K562 (cell line): ENCODE data around the gene TNFSF9. TPM values are rescaled to one million over a fixed set of nuclear protein-coding genes. Genes with fewer than 3 reads are reported as not detected.

Experiments
- ATAC-seq: fragments of 200-7000 bp; cut with Tn5 transposase; 3 replicates; pipeline ENCODE4 v1.9.1; 2020; ENCODE audit warnings: moderate library complexity
- BruUV-seq: library from RNA; stranded (reverse); fragments of 400-500 nt; replicated peaks from 2 replicates; lab custom pipeline; 2021; lab: Mats Ljungman, UMichigan
- CTCF ChIA-PET: fragments of 300-600 bp; formaldehyde crosslinking; extraction: SDS; loops from one replicate; lab custom pipeline; 2021; ENCODE audit warnings: low intra/inter-chr PET ratio; lab: Yijun Ruan, JAX
- POLR2A ChIA-PET: fragments of 300-600, 350-650 bp; sonication (Branson Sonifier 250); formaldehyde crosslinking; extraction: SDS; loops from one replicate; lab custom pipeline; 2021; ENCODE audit warnings: antibody characterized with exemption, inconsistent platforms; lab: Yijun Ruan, JAX
- DNase-seq, 4 experiments: peaks; one replicate each; pipeline versions ENCODE4 v3.0.0 to v3.0.0-alpha.2; 2011 to 2018; ENCODE audit warnings: low spot score in 3 of 4, mixed read lengths in 3 of 4; ENCODE audit errors: extremely low read depth in 1 of 4
- FAIRE-seq: peaks from 2 replicates; lab custom pipeline; 2011; peaks lifted over from hg19 to GRCh38; lab: Jason Lieb, UNC
- H2AFZ ChIP-seq: 2 replicates; pipeline ENCODE4 v1.6.0; 2011; ENCODE audit warnings: low read depth, low read length, control low read depth, inconsistent platforms
- H3K27ac ChIP-seq: fragments of 200-600 bp; 3 replicates; pipeline ENCODE4 v1.8.0; 2011; ENCODE audit warnings: low read depth, mild to moderate bottlenecking, control low read depth, inconsistent platforms, low read length, moderate library complexity, mixed read lengths; ENCODE audit errors: extremely low read depth
- H3K27me3 ChIP-seq, 2 experiments: fragments of 300-600 bp in 1 of 2; 2 replicates in 1 of 2; 3 replicates in 1 of 2; pipeline versions ENCODE4 v1.6.0 to v1.8.0; 2011; ENCODE audit warnings: inconsistent platforms in 2 of 2, low read length in 2 of 2, mild to moderate bottlenecking in 1 of 2, mixed read lengths in 1 of 2, moderate library complexity in 1 of 2; ENCODE audit not compliant: control insufficient read depth in 2 of 2, insufficient read depth in 2 of 2
- H3K36me3 ChIP-seq: fragments of 300-600 bp; 3 replicates; pipeline ENCODE4 v1.8.0; 2011; ENCODE audit warnings: mild to moderate bottlenecking, low read length, inconsistent platforms; ENCODE audit not compliant: control insufficient read depth, insufficient read depth
- H3K4me1 ChIP-seq, 2 experiments: fragments of 200-600 bp in 1 of 2; replicated peaks in 1 of 2; 2 replicates in 1 of 2; 3 replicates in 1 of 2; pipeline versions ENCODE4 v1.5.1 to v1.8.0; 2011; ENCODE audit warnings: inconsistent platforms in 2 of 2, low read length in 2 of 2, mild to moderate bottlenecking in 1 of 2, mixed read lengths in 1 of 2, moderate library complexity in 1 of 2; ENCODE audit not compliant: control insufficient read depth in 2 of 2, insufficient read depth in 2 of 2
- H3K4me2 ChIP-seq: 2 replicates; pipeline ENCODE4 v1.6.1; 2011; ENCODE audit warnings: low read length, control low read depth, inconsistent platforms, mixed read lengths; ENCODE audit not compliant: insufficient read depth
- H3K4me3 ChIP-seq: fragments of 200-600 bp; sonication (generic), shearing (Covaris generic); 2 replicates; pipeline ENCODE4 v1.5.1; 2016; ENCODE audit warnings: control low read depth, inconsistent platforms
- H3K79me2 ChIP-seq: fragments of 200-600 bp; 3 replicates; pipeline ENCODE4 v1.8.0; 2011; ENCODE audit warnings: low read length, inconsistent platforms; ENCODE audit not compliant: control insufficient read depth, insufficient read depth
- H3K9ac ChIP-seq, 2 experiments: 2 replicates each; pipeline versions ENCODE4 v1.6.0 to v1.6.1; 2011; ENCODE audit warnings: low read depth in 2 of 2, low read length in 2 of 2, control low read depth in 1 of 2, inconsistent platforms in 1 of 2, mild to moderate bottlenecking in 1 of 2, mixed read lengths in 1 of 2; ENCODE audit not compliant: insufficient read depth in 1 of 2
- H3K9me1 ChIP-seq: one replicate; pipeline ENCODE4 v1.6.0; 2011; ENCODE audit warnings: inconsistent platforms, mild to moderate bottlenecking, low read length, moderate library complexity; ENCODE audit not compliant: control insufficient read depth, insufficient read depth
- H3K9me3 ChIP-seq: replicated peaks from 2 replicates; pipeline ENCODE4 v1.5.1; 2011; ENCODE audit warnings: low read depth, low read length, inconsistent platforms; ENCODE audit not compliant: control insufficient read depth, insufficient read depth
- H4K20me1 ChIP-seq: replicated peaks from 2 replicates; pipeline ENCODE4 v1.6.1; 2011; ENCODE audit warnings: low read length, inconsistent platforms, mixed read lengths; ENCODE audit not compliant: control insufficient read depth, insufficient read depth
- ARHGAP35 ChIP-seq: fragments of 450-650 bp; IDR thresholded peaks from 2 replicates; pipeline ENCODE4 v1.6.1; 2018; ENCODE audit not compliant: partially characterized antibody
- L3MBTL2 ChIP-seq: fragments of 450-650 bp; IDR thresholded peaks from 2 replicates; pipeline ENCODE4 v1.6.1; 2016; ENCODE audit warnings: mild to moderate bottlenecking, moderate library complexity
- MYC ChIP-seq, 2 experiments: fragments of 250-450 bp in 1 of 2; sonication (Bioruptor Pico) in 1 of 2; IDR thresholded peaks; 2 replicates each; pipeline versions ENCODE4 v1.5.1 to v1.6.1; 2012 to 2021; ENCODE audit warnings: low read depth in 2 of 2, borderline replicate concordance in 1 of 2, improper control_type of control experiment in 1 of 2, low read length in 1 of 2, mild to moderate bottlenecking in 1 of 2, moderate library complexity in 1 of 2
- SIX5 ChIP-seq, 2 experiments: IDR thresholded peaks; 2 replicates each; pipeline ENCODE4 v1.6.1; 2011; ENCODE audit warnings: low read length in 2 of 2, borderline replicate concordance in 1 of 2, low read depth in 1 of 2, mild to moderate bottlenecking in 1 of 2, moderate library complexity in 1 of 2; ENCODE audit not compliant: insufficient read depth in 1 of 2
- WGBS: fragments of 100-300 bp; shearing (Covaris generic); methylation state at CpG from one replicate; pipeline ENCODE4 v1.1.6; 2016; ENCODE audit warnings: low coverage, mixed read lengths; ENCODE audit not compliant: insufficient coverage; ENCODE audit errors: missing lambda C conversion rate; 5-methylcytosine and 5-hydroxymethylcytosine counted together
- in situ Hi-C: fragments of 300-500 bp; cut with MboI; formaldehyde crosslinking; loops from 4 replicates; pipeline ENCODE4 v1.15.0; 2018; ENCODE audit warnings: inconsistent platforms, mixed read lengths
- intact Hi-C: fragments of 100-400 bp; cut with micrococcal nuclease; formaldehyde crosslinking; loops from 2 replicates; pipeline ENCODE4 v1.14.2; 2022
- polyA plus RNA-seq, 8 experiments: library from polyadenylated mRNA; depleted of rRNA in 4 of 8; stranded (reverse) in 5 of 8; unstranded in 3 of 8; fragments of >200 nt; fragmentation: Nextera tagmentation in 2 of 8; fragmentation: Illumina TruSeq in 1 of 8; extraction: Ambion mirVana in 2 of 8; extraction: Trizol in 1 of 8; gene quantifications; 2 replicates each; pipeline versions ENCODE4 v1.2.1 to v1.2.3, GENCODE V29; 2011 to 2014; ENCODE audit warnings: inconsistent platforms in 1 of 8, missing spikeins in 1 of 8
- total RNA-seq, 7 experiments: library from RNA; depleted of rRNA in 6 of 7; stranded (reverse); fragments of >200 nt in 6 of 7; fragmentation: Illumina TruSeq in 2 of 7; extraction: Trizol in 2 of 7; gene quantifications; 2 replicates each; pipeline versions ENCODE4 v1.2.1 to v1.2.3, GENCODE V29; 2011 to 2021; ENCODE audit warnings: low replicate concordance in 1 of 7
- TF ChIP-seq, protein P1 (sequence below), 2 experiments: IDR thresholded peaks; 2 replicates each; pipeline ENCODE4 v1.6.1; 2011; ENCODE audit warnings: borderline replicate concordance in 1 of 2, control low read depth in 1 of 2, low read depth in 1 of 2, low read length in 1 of 2, mild to moderate bottlenecking in 1 of 2, mixed read lengths in 1 of 2, moderate library complexity in 1 of 2; ENCODE audit not compliant: insufficient read depth in 1 of 2, insufficient read length in 1 of 2, poor library complexity in 1 of 2, severe bottlenecking in 1 of 2; ENCODE audit errors: extremely low read depth in 1 of 2
- TF ChIP-seq, protein P2 (sequence below): fragments of 450-650 bp; formaldehyde crosslinking; IDR thresholded peaks from 2 replicates; pipeline ENCODE4 v1.4.0; 2020; ENCODE audit warnings: mild to moderate bottlenecking, moderate library complexity
- TF ChIP-seq, protein P3 (sequence below): fragments of 250-450 bp; sonication (Bioruptor Pico); IDR thresholded peaks from 2 replicates; pipeline ENCODE4 v1.5.0; 2021; ENCODE audit warnings: mild to moderate bottlenecking, borderline replicate concordance
- TF ChIP-seq, protein P4 (sequence below): fragments of 450-650 bp; IDR thresholded peaks from 2 replicates; pipeline ENCODE4 v1.6.1; 2017; ENCODE audit warnings: antibody characterized with exemption, mild to moderate bottlenecking

TNFSF9 gene
- total and polyA plus RNA-seq, 9 of the 15 experiments (the other 6 are each of a cell fraction or from before 2014, with no cell fraction given) = 1.4 to 17.9 (median 6.5) TPM

DNA sequence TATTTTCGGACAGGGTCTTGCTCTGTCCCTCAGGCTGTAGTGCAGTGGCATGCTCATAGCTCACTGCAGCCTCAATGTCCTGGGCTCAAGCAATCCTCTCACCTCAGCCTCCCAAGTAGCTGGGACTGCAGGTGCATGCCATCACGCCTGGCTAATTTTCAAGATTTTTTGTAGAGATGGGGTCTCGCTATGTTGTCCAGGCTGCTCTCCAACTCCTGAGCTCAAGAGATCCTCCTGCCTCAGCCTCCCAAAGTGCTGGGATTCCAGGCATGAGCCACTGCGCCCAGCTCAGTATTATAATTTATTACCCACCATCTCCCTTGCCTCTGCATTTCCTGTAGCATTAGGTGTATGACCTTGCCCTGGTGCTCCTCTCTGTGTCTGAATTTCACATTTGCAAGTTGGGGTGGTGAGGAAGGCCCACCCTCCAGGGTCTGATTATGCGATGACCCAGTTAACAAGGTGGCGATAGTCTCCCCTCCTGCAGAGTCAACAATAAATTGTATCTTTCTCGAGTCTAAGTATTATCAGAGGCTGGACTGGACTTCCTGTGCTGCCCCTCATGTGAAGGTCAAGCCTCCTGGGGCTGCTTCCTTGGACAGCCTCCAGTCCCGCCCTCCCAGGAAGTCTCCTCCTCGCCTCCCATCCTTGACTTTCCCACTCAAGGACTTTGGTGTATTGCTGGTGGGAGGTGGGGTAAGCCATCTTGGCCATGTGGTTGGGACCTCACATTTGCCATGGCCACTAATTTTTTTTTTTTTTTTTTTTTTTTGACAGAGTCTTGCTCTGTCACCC lies 27.2 kb upstream of the TNFSF9 start:
- peaks cover 7 to 41% of the 10 kb centered on the region in 2 experiments; a peak in 4 of 5 replicates for H3K4me1 ChIP-seq
- ChIA-PET POLR2A (interaction anchor here (0.6 to 0.7 kb wide), 2 partner anchors 18 to 92 kb away, joined by 3 read pairs; no protein-coding TSS in a partner anchor), CTCF (no interaction called here)
- H3K9me3 ChIP-seq = no peaks in the 10 kb centered on the region
- no peaks in the 10 kb centered on the region for H3K79me2 ChIP-seq
- H3K4me2 ChIP-seq = no peak overlapping the region
- no peaks in the 10 kb centered on the region for H3K36me3 ChIP-seq
- H3K27me3 ChIP-seq = no peaks in the 10 kb centered on the region
- H3K27ac ChIP-seq = peak overlapping the region; percentile 53; the same call in 1 of the 3 replicates
- WGBS = 63% methylated on average over 9 of the region's 9 CpGs
- in situ Hi-C loops = no loop called here
- intact Hi-C loops = no loop called here
- H3K9ac ChIP-seq = peak overlapping the region in 1 of 2 experiments; percentile 43; a peak in 1 of 4 replicates
- FAIRE-seq (peak; percentile 64), ATAC-seq (no peak), DNase-seq (peak in 3 of 4 experiments; percentile 28 to 51 (median 46))
- no peaks in the 10 kb centered on the region for H4K20me1 ChIP-seq
- H3K4me3 ChIP-seq = no peak overlapping the region
- H3K9me1 ChIP-seq = peaks cover 1% of the 10 kb centered on the region
- no TSS peak for BruUV-seq
- H2AFZ ChIP-seq = peak overlapping the region; percentile 75
- TF ChIP-seq, protein P1, sequence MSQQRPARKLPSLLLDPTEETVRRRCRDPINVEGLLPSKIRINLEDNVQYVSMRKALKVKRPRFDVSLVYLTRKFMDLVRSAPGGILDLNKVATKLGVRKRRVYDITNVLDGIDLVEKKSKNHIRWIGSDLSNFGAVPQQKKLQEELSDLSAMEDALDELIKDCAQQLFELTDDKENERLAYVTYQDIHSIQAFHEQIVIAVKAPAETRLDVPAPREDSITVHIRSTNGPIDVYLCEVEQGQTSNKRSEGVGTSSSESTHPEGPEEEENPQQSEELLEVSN (IDR thresholded peaks at IDR 0.05; ENCODE audit: borderline replicate concordance in 1 of 2, extremely low read depth in 1 of 2, insufficient read depth in 1 of 2, insufficient read length in 1 of 2, low read depth in 1 of 2, low read length in 1 of 2, poor library complexity in 1 of 2, severe bottlenecking in 1 of 2) = peak in 1 of 2 experiments; percentile 58
- TF ChIP-seq MYC (IDR thresholded peaks at IDR 0.05; ENCODE audit: low read depth, low read length) (peak; percentile 31; the same call in 1 of the 2 replicates), MYC (CRISPR knock-in tag; IDR thresholded peaks at IDR 0.05; ENCODE audit: borderline replicate concordance, low read depth) (no peak), SIX5 (IDR thresholded peaks at IDR 0.05; ENCODE audit: borderline replicate concordance in 1 of 2, insufficient read depth in 1 of 2, low read depth in 1 of 2, low read length in 2 of 2) (no peak), ARHGAP35 (no peak), L3MBTL2 (peak; percentile 21; the same call in 1 of the 2 replicates)
- TF ChIP-seq, protein P2, sequence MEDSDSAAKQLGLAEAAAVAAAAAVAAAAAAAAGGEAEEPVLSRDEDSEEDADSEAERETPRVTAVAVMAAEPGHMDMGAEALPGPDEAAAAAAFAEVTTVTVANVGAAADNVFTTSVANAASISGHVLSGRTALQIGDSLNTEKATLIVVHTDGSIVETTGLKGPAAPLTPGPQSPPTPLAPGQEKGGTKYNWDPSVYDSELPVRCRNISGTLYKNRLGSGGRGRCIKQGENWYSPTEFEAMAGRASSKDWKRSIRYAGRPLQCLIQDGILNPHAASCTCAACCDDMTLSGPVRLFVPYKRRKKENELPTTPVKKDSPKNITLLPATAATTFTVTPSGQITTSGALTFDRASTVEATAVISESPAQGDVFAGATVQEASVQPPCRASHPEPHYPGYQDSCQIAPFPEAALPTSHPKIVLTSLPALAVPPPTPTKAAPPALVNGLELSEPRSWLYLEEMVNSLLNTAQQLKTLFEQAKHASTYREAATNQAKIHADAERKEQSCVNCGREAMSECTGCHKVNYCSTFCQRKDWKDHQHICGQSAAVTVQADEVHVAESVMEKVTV (CRISPR knock-in tag) = no peak
- TF ChIP-seq, protein P3, sequence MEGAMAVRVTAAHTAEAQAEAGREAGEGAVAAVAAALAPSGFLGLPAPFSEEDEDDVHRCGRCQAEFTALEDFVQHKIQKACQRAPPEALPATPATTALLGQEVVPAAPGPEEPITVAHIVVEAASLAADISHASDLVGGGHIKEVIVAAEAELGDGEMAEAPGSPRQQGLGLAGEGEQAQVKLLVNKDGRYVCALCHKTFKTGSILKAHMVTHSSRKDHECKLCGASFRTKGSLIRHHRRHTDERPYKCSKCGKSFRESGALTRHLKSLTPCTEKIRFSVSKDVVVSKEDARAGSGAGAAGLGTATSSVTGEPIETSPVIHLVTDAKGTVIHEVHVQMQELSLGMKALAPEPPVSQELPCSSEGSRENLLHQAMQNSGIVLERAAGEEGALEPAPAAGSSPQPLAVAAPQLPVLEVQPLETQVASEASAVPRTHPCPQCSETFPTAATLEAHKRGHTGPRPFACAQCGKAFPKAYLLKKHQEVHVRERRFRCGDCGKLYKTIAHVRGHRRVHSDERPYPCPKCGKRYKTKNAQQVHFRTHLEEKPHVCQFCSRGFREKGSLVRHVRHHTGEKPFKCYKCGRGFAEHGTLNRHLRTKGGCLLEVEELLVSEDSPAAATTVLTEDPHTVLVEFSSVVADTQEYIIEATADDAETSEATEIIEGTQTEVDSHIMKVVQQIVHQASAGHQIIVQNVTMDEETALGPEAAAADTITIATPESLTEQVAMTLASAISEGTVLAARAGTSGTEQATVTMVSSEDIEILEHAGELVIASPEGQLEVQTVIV (CRISPR knock-in tag) = no peak
- TF ChIP-seq, protein P4, sequence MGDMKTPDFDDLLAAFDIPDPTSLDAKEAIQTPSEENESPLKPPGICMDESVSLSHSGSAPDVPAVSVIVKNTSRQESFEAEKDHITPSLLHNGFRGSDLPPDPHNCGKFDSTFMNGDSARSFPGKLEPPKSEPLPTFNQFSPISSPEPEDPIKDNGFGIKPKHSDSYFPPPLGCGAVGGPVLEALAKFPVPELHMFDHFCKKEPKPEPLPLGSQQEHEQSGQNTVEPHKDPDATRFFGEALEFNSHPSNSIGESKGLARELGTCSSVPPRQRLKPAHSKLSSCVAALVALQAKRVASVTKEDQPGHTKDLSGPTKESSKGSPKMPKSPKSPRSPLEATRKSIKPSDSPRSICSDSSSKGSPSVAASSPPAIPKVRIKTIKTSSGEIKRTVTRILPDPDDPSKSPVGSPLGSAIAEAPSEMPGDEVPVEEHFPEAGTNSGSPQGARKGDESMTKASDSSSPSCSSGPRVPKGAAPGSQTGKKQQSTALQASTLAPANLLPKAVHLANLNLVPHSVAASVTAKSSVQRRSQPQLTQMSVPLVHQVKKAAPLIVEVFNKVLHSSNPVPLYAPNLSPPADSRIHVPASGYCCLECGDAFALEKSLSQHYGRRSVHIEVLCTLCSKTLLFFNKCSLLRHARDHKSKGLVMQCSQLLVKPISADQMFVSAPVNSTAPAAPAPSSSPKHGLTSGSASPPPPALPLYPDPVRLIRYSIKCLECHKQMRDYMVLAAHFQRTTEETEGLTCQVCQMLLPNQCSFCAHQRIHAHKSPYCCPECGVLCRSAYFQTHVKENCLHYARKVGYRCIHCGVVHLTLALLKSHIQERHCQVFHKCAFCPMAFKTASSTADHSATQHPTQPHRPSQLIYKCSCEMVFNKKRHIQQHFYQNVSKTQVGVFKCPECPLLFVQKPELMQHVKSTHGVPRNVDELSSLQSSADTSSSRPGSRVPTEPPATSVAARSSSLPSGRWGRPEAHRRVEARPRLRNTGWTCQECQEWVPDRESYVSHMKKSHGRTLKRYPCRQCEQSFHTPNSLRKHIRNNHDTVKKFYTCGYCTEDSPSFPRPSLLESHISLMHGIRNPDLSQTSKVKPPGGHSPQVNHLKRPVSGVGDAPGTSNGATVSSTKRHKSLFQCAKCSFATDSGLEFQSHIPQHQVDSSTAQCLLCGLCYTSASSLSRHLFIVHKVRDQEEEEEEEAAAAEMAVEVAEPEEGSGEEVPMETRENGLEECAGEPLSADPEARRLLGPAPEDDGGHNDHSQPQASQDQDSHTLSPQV = peak; percentile 55
